GM10266 (cell line): ENCODE results near the gene DNAJC6.

Experiments used
- DNase-seq: peaks from one replicate; pipeline ENCODE4 v3.0.0; 2012; ENCODE audit errors: extremely low spot score
- TF ChIP-seq, protein P1 (sequence below): IDR thresholded peaks from 2 replicates; pipeline ENCODE4 v1.5.1; 2012; ENCODE audit warnings: mild to moderate bottlenecking, low read depth; ENCODE audit not compliant: control insufficient read depth, insufficient read depth; ENCODE audit errors: missing control alignments

The DNAJC6 gene

GRCh38 chr1:65440322-65440900, 131.1 kb downstream of the DNAJC6 start:
- no peak for DNase-seq
- TF ChIP-seq, protein P1, sequence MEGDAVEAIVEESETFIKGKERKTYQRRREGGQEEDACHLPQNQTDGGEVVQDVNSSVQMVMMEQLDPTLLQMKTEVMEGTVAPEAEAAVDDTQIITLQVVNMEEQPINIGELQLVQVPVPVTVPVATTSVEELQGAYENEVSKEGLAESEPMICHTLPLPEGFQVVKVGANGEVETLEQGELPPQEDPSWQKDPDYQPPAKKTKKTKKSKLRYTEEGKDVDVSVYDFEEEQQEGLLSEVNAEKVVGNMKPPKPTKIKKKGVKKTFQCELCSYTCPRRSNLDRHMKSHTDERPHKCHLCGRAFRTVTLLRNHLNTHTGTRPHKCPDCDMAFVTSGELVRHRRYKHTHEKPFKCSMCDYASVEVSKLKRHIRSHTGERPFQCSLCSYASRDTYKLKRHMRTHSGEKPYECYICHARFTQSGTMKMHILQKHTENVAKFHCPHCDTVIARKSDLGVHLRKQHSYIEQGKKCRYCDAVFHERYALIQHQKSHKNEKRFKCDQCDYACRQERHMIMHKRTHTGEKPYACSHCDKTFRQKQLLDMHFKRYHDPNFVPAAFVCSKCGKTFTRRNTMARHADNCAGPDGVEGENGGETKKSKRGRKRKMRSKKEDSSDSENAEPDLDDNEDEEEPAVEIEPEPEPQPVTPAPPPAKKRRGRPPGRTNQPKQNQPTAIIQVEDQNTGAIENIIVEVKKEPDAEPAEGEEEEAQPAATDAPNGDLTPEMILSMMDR: no peak

GRCh38 chr1:65440915-65441314, 131.6 kb downstream of the DNAJC6 start:
- TF ChIP-seq, protein P1: no peak
- DNase-seq: no peak

DNA sequence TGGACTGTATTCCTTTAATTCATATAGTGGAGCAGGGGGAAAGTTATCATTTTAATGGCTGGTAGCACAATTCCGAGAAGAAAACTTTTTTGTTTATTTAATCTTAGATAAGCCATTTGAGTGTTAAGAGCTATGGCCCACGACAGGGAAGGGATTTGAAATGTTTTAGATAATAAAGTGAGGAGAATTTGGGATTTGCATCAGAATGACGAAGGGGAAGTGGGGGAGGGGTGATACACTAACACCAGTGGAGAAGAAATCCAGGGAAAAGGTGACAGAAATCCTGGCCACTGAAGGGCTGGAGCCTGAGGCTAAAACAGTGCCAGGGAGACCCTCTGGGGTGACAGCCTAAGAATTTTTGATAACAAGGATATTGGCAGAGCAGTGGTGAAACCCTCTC, 132.1 kb downstream of the DNAJC6 start:
- DNase-seq: no peak
- TF ChIP-seq, protein P1: no peak

DNA sequence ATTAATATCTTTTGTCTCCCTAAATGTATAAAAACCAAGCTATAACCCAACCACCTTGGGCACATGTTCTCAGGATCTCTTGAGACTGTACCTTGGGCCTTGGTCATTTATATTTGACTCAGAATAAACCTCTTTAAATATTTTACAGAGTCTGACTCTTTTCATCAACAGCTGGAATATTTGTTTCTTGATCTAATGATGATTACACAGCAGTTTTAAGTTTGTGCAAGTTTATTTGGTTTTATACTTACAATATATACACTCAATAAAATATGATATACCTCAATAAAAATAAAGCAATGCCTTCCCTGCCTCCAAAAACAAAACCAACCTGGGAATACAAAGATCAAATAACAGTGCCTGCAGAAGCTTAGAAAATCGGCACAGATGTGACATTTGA, 133.1 kb downstream of the DNAJC6 start:
- TF ChIP-seq, protein P1: peak; percentile 0
- DNase-seq: no peak

- DNase-seq: no peak
- TF ChIP-seq, protein P1: no peak
These were observed 134.3 kb downstream of the DNAJC6 start for GRCh38 chr1:65443647-65444046.

- TF ChIP-seq, protein P1: no peak
- DNase-seq: no peak
These were observed 134.8 kb downstream of the DNAJC6 start for GRCh38 chr1:65444128-65444640.

- TF ChIP-seq, protein P1: no peak
- no peak for DNase-seq
These were observed 136.5 kb downstream of the DNAJC6 start for GRCh38 chr1:65445837-65446236.
